Measurements from ENCODE around the gene PNPLA6. TPM values are rescaled to one million over a fixed set of nuclear protein-coding genes. Genes with fewer than 3 reads are reported as not detected.

The PNPLA6 gene
- total and polyA plus RNA-seq, 2 of the 13 experiments (the other 11 are each of a cell fraction or from before 2014, with no cell fraction given): 24.9 to 28.2 TPM

DNA sequence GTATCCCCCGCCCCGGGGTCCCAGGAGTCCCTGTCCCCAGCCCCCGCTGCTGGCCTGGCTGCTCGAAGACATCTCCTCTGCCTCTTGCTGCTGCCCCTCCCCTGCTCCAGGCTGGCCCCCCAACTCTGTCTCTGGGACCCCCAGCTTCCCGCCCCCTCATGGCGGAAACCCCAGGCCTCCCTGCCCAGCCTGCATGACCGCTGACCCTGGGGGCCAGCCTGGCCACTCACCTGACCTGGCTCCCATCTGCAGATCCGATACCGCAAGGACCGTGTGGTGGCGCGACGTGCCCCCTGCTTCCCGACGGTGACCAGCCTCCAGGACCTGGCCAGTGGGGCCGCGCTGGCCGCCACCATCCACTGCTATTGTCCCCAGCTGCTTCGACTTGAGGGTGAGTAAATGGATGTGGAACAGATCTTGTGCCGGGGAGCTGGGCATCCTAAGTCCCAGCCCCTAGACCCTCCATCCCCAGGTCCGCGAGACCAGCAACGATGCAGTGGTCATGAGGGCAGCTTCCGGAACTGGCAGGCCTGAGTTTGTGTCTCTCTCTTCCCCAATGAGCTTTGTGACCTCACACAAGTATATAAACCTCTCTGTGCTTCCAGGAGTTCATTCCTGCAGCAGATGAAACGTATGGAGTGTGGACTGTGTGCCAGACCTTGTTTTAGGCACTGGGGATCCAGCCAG is 72.5 kb downstream of the PNPLA6 start (continued):
- no peak for TF ChIP-seq TBX3 (IDR thresholded peaks at IDR 0.05; ENCODE audit: borderline replicate concordance)
- no peak for TF ChIP-seq ZNF713 (CRISPR knock-in tag; IDR thresholded peaks at IDR 0.05)
- TF ChIP-seq GFI1 (CRISPR knock-in tag; IDR thresholded peaks at IDR 0.05; ENCODE audit: borderline replicate concordance): no peak
- no peak for TF ChIP-seq ZNF318 (CRISPR knock-in tag; IDR thresholded peaks at IDR 0.05)
- TF ChIP-seq EED (CRISPR knock-in tag; IDR thresholded peaks at IDR 0.05): no peak
- TF ChIP-seq, protein P1, sequence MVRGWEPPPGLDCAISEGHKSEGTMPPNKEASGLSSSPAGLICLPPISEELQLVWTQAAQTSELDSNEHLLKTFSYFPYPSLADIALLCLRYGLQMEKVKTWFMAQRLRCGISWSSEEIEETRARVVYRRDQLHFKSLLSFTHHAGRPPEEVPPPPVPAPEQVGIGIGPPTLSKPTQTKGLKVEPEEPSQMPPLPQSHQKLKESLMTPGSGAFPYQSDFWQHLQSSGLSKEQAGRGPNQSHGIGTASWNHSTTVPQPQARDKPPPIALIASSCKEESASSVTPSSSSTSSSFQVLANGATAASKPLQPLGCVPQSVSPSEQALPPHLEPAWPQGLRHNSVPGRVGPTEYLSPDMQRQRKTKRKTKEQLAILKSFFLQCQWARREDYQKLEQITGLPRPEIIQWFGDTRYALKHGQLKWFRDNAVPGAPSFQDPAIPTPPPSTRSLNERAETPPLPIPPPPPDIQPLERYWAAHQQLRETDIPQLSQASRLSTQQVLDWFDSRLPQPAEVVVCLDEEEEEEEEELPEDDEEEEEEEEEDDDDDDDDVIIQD (CRISPR knock-in tag; IDR thresholded peaks at IDR 0.05; ENCODE audit: low read depth): no peak

Measured in HepG2 (cell line).